Peyer's patch (tissue), 4 donors: Measurements from ENCODE around the gene ENAH.

Source experiments
- POLR2A ChIP-seq, 2 donors: fragments of 450-650 bp; IDR thresholded peaks; one replicate each; pipeline ENCODE4 v1.5.1; 2017; ENCODE audit warnings: antibody characterized with exemption in 2 of 2, mild to moderate bottlenecking in 2 of 2, moderate library complexity in 2 of 2
- TF ChIP-seq, protein P1 (sequence below), 6 experiments: fragments of 450-650 bp in 4 of 6; fragments of 200-600 bp in 2 of 6; sonication (generic) in 1 of 6; IDR thresholded peaks; one replicate each; pipeline ENCODE4 v1.5.1; 2017 to 2019; ENCODE audit warnings: antibody characterized with exemption in 6 of 6, mild to moderate bottlenecking in 3 of 6, moderate library complexity in 1 of 6

DNA sequence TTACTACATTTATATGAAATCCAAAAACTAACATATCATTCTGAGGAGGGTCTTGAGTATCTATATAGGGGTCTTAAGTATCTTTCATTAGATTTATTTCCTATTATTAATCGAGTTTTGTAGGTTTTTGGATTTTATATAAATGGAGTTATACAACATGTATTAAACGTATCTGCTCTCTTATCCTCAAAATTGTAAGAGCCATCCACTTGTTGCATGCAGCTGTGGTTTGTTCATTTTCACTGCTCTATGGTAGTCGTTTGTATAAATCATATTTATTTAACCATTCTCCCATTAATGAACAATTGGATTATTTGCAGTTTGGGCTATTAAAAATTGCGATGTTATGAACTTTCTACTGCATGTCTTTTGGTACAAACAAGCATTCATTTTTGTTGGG is 97.1 kb downstream of the ENAH start:
- TF ChIP-seq, protein P1, sequence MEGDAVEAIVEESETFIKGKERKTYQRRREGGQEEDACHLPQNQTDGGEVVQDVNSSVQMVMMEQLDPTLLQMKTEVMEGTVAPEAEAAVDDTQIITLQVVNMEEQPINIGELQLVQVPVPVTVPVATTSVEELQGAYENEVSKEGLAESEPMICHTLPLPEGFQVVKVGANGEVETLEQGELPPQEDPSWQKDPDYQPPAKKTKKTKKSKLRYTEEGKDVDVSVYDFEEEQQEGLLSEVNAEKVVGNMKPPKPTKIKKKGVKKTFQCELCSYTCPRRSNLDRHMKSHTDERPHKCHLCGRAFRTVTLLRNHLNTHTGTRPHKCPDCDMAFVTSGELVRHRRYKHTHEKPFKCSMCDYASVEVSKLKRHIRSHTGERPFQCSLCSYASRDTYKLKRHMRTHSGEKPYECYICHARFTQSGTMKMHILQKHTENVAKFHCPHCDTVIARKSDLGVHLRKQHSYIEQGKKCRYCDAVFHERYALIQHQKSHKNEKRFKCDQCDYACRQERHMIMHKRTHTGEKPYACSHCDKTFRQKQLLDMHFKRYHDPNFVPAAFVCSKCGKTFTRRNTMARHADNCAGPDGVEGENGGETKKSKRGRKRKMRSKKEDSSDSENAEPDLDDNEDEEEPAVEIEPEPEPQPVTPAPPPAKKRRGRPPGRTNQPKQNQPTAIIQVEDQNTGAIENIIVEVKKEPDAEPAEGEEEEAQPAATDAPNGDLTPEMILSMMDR (IDR thresholded peaks at IDR 0.05): no peak
- TF ChIP-seq POLR2A (IDR thresholded peaks at IDR 0.05): no peak
